Measurements from ENCODE around the gene NFKBIZ.

NFKBIZ gene

GRCh38 chr3:101848754-101849713, at the start of gene NFKBIZ:
Gene NFKBIZ (plus strand): TSS chr3:101849514. CDS start chr3:101849629, 115 bp downstream.
- DNase-seq (ENCODE audit: low read depth in 2 of 2): peak; percentile 81 to 82

GRCh38 chr3:101801174-101801573, 48.1 kb upstream of the NFKBIZ start:
- no peak for DNase-seq (ENCODE audit: low read depth in 2 of 2)

- no peak for DNase-seq (ENCODE audit: low read depth in 2 of 2)
Observed at GRCh38 chr3:101802179-101802578, 47.1 kb upstream of the NFKBIZ start.

- DNase-seq (ENCODE audit: low read depth in 2 of 2): no peak
Observed at GRCh38 chr3:101803173-101803782, 46.0 kb upstream of the NFKBIZ start.

GRCh38 chr3:101803939-101804338, 45.4 kb upstream of the NFKBIZ start:
- DNase-seq (ENCODE audit: low read depth in 2 of 2): no peak

GRCh38 chr3:101806491-101806890, 42.8 kb upstream of the NFKBIZ start:
- no peak for DNase-seq (ENCODE audit: low read depth in 2 of 2)

- no peak for DNase-seq (ENCODE audit: low read depth in 2 of 2)
Observed at GRCh38 chr3:101807888-101808287, 41.4 kb upstream of the NFKBIZ start.

GRCh38 chr3:101809178-101810021, 39.9 kb upstream of the NFKBIZ start:
- no peak for DNase-seq (ENCODE audit: low read depth in 2 of 2)

- no peak for DNase-seq (ENCODE audit: low read depth in 2 of 2)
Observed at GRCh38 chr3:101810022-101810418, 39.3 kb upstream of the NFKBIZ start.

- DNase-seq (ENCODE audit: low read depth in 2 of 2): no peak
Observed at GRCh38 chr3:101811875-101812274, 37.4 kb upstream of the NFKBIZ start.

GRCh38 chr3:101812895-101813294, 36.4 kb upstream of the NFKBIZ start:
- DNase-seq (ENCODE audit: low read depth in 2 of 2): no peak

- no peak for DNase-seq (ENCODE audit: low read depth in 2 of 2)
Observed at GRCh38 chr3:101813817-101814440, 35.4 kb upstream of the NFKBIZ start.

GRCh38 chr3:101814835-101815234, 34.5 kb upstream of the NFKBIZ start:
- DNase-seq (ENCODE audit: low read depth in 2 of 2): no peak

- DNase-seq (ENCODE audit: low read depth in 2 of 2): no peak
Observed at GRCh38 chr3:101816215-101817149, 32.8 kb upstream of the NFKBIZ start.

- DNase-seq (ENCODE audit: low read depth in 2 of 2): no peak
Observed at GRCh38 chr3:101817992-101818391, 31.3 kb upstream of the NFKBIZ start.

GRCh38 chr3:101819649-101820206, 29.6 kb upstream of the NFKBIZ start:
- no peak for DNase-seq (ENCODE audit: low read depth in 2 of 2)

GRCh38 chr3:101821503-101821902, 27.8 kb upstream of the NFKBIZ start:
- DNase-seq (ENCODE audit: low read depth in 2 of 2): no peak

GRCh38 chr3:101823525-101823924, 25.8 kb upstream of the NFKBIZ start:
- no peak for DNase-seq (ENCODE audit: low read depth in 2 of 2)

GRCh38 chr3:101824702-101825101, 24.6 kb upstream of the NFKBIZ start:
- no peak for DNase-seq (ENCODE audit: low read depth in 2 of 2)

- DNase-seq (ENCODE audit: low read depth in 2 of 2): no peak
Observed at GRCh38 chr3:101825904-101826445, 23.3 kb upstream of the NFKBIZ start.
